Activated T-cell treated with anti-CD3 and anti-CD28 coated beads for 4 hours (primary cell): ENCODE data around the gene ATP6V0B.

ENCODE experiments used
- DNase-seq: peaks from one replicate; pipeline ENCODE4 v3.0.0-alpha.2; 2020

ATP6V0B gene

GRCh38 chr1:43974443-43975248 is at the start of gene ATP6V0B:
Gene ATP6V0B (plus strand): TSS chr1:43974960. CDS start chr1:43975041, 81 bp downstream.
- DNase-seq = peak; percentile 92

- DNase-seq = no peak
These were observed 48.9 kb upstream of the ATP6V0B start for GRCh38 chr1:43925846-43926245.

GRCh38 chr1:43930168-43930948 is 44.4 kb upstream of the ATP6V0B start:
- no peak for DNase-seq

GRCh38 chr1:43930949-43931275 is 43.8 kb upstream of the ATP6V0B start:
- DNase-seq = no peak

GRCh38 chr1:43931711-43932660 is 42.8 kb upstream of the ATP6V0B start:
- no peak for DNase-seq

GRCh38 chr1:43932786-43933385 is 41.9 kb upstream of the ATP6V0B start:
- DNase-seq = no peak

- DNase-seq = no peak
These were observed 41.2 kb upstream of the ATP6V0B start, which contains the start of gene ARTN for GRCh38 chr1:43933386-43934100. Gene ARTN (plus strand): TSS chr1:43933801. CDS start chr1:43935657, 1,856 bp downstream.

- peak; percentile 28 for DNase-seq
These were observed 40.4 kb upstream of the ATP6V0B start for GRCh38 chr1:43934101-43934985.

GRCh38 chr1:43934986-43935324 is 39.8 kb upstream of the ATP6V0B start:
- DNase-seq = no peak

- DNase-seq = no peak
These were observed 38.9 kb upstream of the ATP6V0B start for GRCh38 chr1:43935711-43936427.

- DNase-seq = no peak
These were observed 38.2 kb upstream of the ATP6V0B start for GRCh38 chr1:43936431-43937151.

GRCh38 chr1:43937179-43937865 is 37.4 kb upstream of the ATP6V0B start:
- DNase-seq = no peak

GRCh38 chr1:43938383-43938782 is 36.4 kb upstream of the ATP6V0B start:
- DNase-seq = no peak

- no peak for DNase-seq
These were observed 35.7 kb upstream of the ATP6V0B start for GRCh38 chr1:43938892-43939587.

GRCh38 chr1:43942411-43942810 is 32.3 kb upstream of the ATP6V0B start:
- DNase-seq = no peak

- DNase-seq = no peak
These were observed 29.9 kb upstream of the ATP6V0B start for GRCh38 chr1:43944860-43945259.

GRCh38 chr1:43945674-43946235 is 29.0 kb upstream of the ATP6V0B start:
- no peak for DNase-seq
